ENCODE measurements around the gene SHC4.

GRCh38 chr15:48825075-48825474 lies 138.6 kb downstream of the SHC4 start:
- no peak for TF ChIP-seq TAF1 (IDR thresholded peaks at IDR 0.05; ENCODE audit: low read depth)
- no peak for TF ChIP-seq CTCF (IDR thresholded peaks at IDR 0.05; ENCODE audit: poor library complexity, severe bottlenecking)
- TF ChIP-seq EZH2 (IDR thresholded peaks at IDR 0.05; ENCODE audit: borderline replicate concordance, insufficient read depth, low read length, poor library complexity, severe bottlenecking) = no peak
- TF ChIP-seq POLR2AphosphoS5 (IDR thresholded peaks at IDR 0.05) = no peak
- no peak for TF ChIP-seq RAD21 (conservative IDR thresholded peaks at IDR 0.05)
- no peak for TF ChIP-seq SMC3 (conservative IDR thresholded peaks at IDR 0.05; ENCODE audit: poor library complexity)
- TF ChIP-seq EP300 (conservative IDR thresholded peaks at IDR 0.05; ENCODE audit: poor library complexity, severe bottlenecking) = no peak
